Esophagus (tissue), 2 donors: Measurements from ENCODE around the gene RPL38. TPM values are rescaled to one million over a fixed set of nuclear protein-coding genes. Genes with fewer than 3 reads are reported as not detected.

Experiments
- H3K27ac ChIP-seq, 2 donors: one replicate each; pipeline ENCODE4 v1.5.1; 2013; ENCODE audit warnings: low read depth in 2 of 2, mild to moderate bottlenecking in 2 of 2, inconsistent platforms in 1 of 2, low read length in 1 of 2, moderate library complexity in 1 of 2
- H3K27me3 ChIP-seq, 2 donors: one replicate each; pipeline ENCODE4 v1.6.1; 2013; ENCODE audit warnings: low read length in 2 of 2, control low read depth in 1 of 2, mild to moderate bottlenecking in 1 of 2; ENCODE audit not compliant: insufficient read depth in 2 of 2, control insufficient read depth in 1 of 2
- H3K36me3 ChIP-seq, 2 donors: one replicate each; pipeline ENCODE4 v1.6.1; 2013; ENCODE audit warnings: low read length in 1 of 2; ENCODE audit not compliant: control insufficient read depth in 2 of 2, insufficient read depth in 2 of 2
- H3K4me1 ChIP-seq, 2 donors: one replicate each; pipeline ENCODE4 v1.6.1; 2013; ENCODE audit warnings: low read length in 1 of 2; ENCODE audit not compliant: control insufficient read depth in 2 of 2, insufficient read depth in 2 of 2
- H3K4me3 ChIP-seq, 2 donors: one replicate each; pipeline ENCODE4 v1.5.1; 2013; ENCODE audit warnings: low read length in 2 of 2, mild to moderate bottlenecking in 2 of 2, low read depth in 1 of 2, moderate library complexity in 1 of 2
- H3K9me3 ChIP-seq, 2 donors: one replicate each; pipeline ENCODE4 v1.6.1; 2013; ENCODE audit warnings: mild to moderate bottlenecking in 2 of 2, low read depth in 1 of 2, low read length in 1 of 2, moderate library complexity in 1 of 2; ENCODE audit not compliant: control insufficient read depth in 2 of 2, insufficient read depth in 1 of 2
- WGBS, 2 donors: extraction: QIAGEN DNeasy Blood & Tissue Kit; methylation state at CpG; one replicate each; pipeline ENCODE4 v1.1.7; 2013; 5-methylcytosine and 5-hydroxymethylcytosine counted together
- polyA plus RNA-seq, 2 donors: library from polyadenylated mRNA; stranded (reverse); fragments of 200-250 nt; gene quantifications; one replicate each; pipeline ENCODE4 v1.2.3, GENCODE V29; 2013
- donor health status: healthy with polysubstance abuse.
- donor health status: Bipolar disorder and iron deficiency.

The RPL38 gene
- polyA plus RNA-seq, 2 donors: 1,223 to 1,349 TPM

GRCh38 chr17:74213861-74214391, 10.4 kb downstream of the RPL38 start:
- H3K4me3 ChIP-seq: peak overlapping the region; percentile 49 to 57
- 4 to 8% methylated on average over 33 of the region's 33 CpGs for WGBS, 2 donors
- peaks cover 0 to 9% of the 10 kb centered on the region in 2 donors for H3K36me3 ChIP-seq
- H3K9me3 ChIP-seq: no peaks in the 10 kb centered on the region
- H3K27ac ChIP-seq: peak overlapping the region in 1 of 2 donors; percentile 34
- no peaks in the 10 kb centered on the region for H3K27me3 ChIP-seq
- H3K4me1 ChIP-seq: peaks cover 9% of the 10 kb centered on the region in 2 donors

GRCh38 chr17:74214484-74215341, 11.2 kb downstream of the RPL38 start:
- WGBS, 2 donors: 66% methylated on average over 16 of the region's 16 CpGs
- Histone ChIP-seq H3K4me3 (no peak overlapping the region), H3K4me1 (peaks cover 9% of the 10 kb centered on the region in 2 donors), H3K9me3 (no peaks in the 10 kb centered on the region), H3K27me3 (no peaks in the 10 kb centered on the region), H3K27ac (no peak overlapping the region), H3K36me3 (peaks cover 0 to 6% of the 10 kb centered on the region in 2 donors)

DNA sequence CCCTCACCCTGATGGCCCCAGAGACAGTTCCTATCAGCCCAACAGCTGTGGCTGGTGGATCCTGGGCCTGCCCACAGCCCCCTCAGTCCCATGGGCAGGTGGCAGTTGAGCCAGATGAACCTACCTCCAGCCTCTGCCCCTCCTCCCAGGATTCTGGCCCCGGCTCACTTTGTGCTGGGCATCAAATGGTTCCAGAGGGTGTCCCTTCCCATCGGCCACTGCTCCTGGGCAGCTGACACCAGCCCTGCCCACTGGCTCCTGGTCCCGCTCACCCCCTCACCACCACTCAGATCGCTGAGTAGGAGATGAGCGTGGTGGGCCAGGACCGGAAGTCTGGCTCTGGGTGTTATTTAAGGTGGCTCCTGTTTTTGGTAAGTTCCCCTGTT, 11.9 kb downstream of the RPL38 start:
- WGBS, 2 donors: 74 to 82% methylated on average over 6 of the region's 6 CpGs

GRCh38 chr17:74216505-74216904, 13.0 kb downstream of the RPL38 start:
- Histone ChIP-seq H3K36me3 (no peaks in the 10 kb centered on the region), H3K9me3 (no peaks in the 10 kb centered on the region), H3K27me3 (no peaks in the 10 kb centered on the region), H3K4me3 (no peak overlapping the region), H3K27ac (no peak overlapping the region), H3K4me1 (peaks cover under 1 to 9% of the 10 kb centered on the region in 2 donors)
- WGBS, 2 donors: 73 to 80% methylated on average over 5 of the region's 5 CpGs

More for the DNA sequence above, 11.9 kb downstream of the RPL38 start:
- no peak overlapping the region for H3K27ac ChIP-seq
- H3K27me3 ChIP-seq: no peaks in the 10 kb centered on the region
- no peaks in the 10 kb centered on the region for H3K9me3 ChIP-seq
- H3K4me3 ChIP-seq: no peak overlapping the region
- H3K36me3 ChIP-seq: no peaks in the 10 kb centered on the region
- peaks cover 6 to 9% of the 10 kb centered on the region in 2 donors for H3K4me1 ChIP-seq

DNA sequence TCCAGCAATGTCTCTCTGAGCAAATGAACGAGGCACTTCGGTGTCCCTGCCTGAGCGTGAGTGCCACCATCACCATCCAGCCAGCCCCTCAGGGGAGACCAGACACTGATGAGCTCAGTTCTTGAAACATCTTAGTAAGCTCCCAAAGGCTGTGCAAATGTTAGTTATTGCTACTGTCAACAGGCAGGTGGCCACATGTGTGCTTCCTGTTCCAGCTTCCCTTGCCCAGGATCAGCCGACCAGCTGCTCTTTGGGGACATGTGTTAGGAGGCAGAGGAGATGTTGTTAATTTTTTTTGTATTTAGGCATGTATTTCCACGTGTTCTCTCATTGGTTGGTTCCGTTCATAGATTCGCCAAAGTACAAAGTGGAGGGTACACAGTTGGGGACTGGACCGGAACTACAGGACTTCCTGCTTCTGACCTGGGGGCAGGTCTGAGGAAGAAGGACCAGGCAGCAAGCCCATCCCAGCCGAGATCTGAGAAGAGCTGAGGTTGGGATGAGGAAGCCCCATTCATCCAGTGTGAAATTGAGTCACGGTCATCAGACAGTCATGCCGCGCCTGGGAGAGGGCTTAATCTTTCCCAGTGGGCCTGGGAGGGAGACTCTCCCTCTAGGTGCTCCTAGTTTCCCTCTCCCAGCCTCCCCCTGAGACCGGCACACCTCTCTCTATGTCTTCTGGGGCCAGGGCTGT, 13.7 kb downstream of the RPL38 start:
- Histone ChIP-seq H3K36me3 (no peaks in the 10 kb centered on the region), H3K9me3 (no peaks in the 10 kb centered on the region), H3K27ac (no peak overlapping the region), H3K4me1 (peaks cover 0 to 6% of the 10 kb centered on the region in 2 donors), H3K4me3 (no peak overlapping the region), H3K27me3 (no peaks in the 10 kb centered on the region)
- WGBS, 2 donors: 72 to 78% methylated on average over 13 of the region's 13 CpGs

- no peaks in the 10 kb centered on the region for H3K36me3 ChIP-seq
- H3K4me3 ChIP-seq: no peak overlapping the region
- peaks cover 0 to 2% of the 10 kb centered on the region in 2 donors for H3K4me1 ChIP-seq
- H3K27me3 ChIP-seq: no peaks in the 10 kb centered on the region
- WGBS, 2 donors: 90 to 96% methylated on average over 2 of the region's 2 CpGs
- H3K9me3 ChIP-seq: no peaks in the 10 kb centered on the region
- H3K27ac ChIP-seq: no peak overlapping the region
These were observed 14.4 kb downstream of the RPL38 start for GRCh38 chr17:74217888-74218287.

GRCh38 chr17:74218436-74218835, 15.0 kb downstream of the RPL38 start:
- H3K27me3 ChIP-seq: no peaks in the 10 kb centered on the region
- no peak overlapping the region for H3K4me3 ChIP-seq
- H3K27ac ChIP-seq: no peak overlapping the region
- no peaks in the 10 kb centered on the region for H3K9me3 ChIP-seq
- peaks cover 0 to 2% of the 10 kb centered on the region in 2 donors for H3K4me1 ChIP-seq
- no peaks in the 10 kb centered on the region for H3K36me3 ChIP-seq
- WGBS, 2 donors: 76 to 86% methylated on average over 8 of the region's 8 CpGs

- H3K9me3 ChIP-seq: no peaks in the 10 kb centered on the region
- no peak overlapping the region for H3K27ac ChIP-seq
- H3K4me1 ChIP-seq: peaks cover 0 to 5% of the 10 kb centered on the region in 2 donors
- no peaks in the 10 kb centered on the region for H3K27me3 ChIP-seq
- H3K4me3 ChIP-seq: no peak overlapping the region
- WGBS, 2 donors: 77 to 82% methylated on average over 3 of the region's 3 CpGs
- no peaks in the 10 kb centered on the region for H3K36me3 ChIP-seq
These were observed 16.2 kb downstream of the RPL38 start for GRCh38 chr17:74219576-74220133.

DNA sequence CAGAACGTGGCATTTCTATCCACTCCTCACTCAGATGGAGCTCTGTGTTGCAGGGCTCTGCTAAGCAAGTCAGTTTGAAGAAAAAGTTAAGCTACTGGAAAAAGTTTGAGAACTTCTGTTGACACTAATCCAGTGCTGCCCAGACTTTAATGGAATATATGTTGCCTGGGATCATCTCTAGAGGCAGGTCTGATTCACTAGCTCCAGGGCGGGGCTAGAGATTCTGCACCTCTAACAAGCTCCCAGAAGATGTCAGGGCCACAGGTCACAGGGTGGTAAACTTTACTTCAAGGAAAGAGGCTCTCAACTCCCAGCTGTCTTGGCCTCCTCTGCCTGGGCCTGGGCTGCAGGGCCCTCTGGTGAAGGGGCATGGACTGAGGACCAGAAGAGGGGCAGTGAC, 16.7 kb downstream of the RPL38 start:
- Histone ChIP-seq H3K36me3 (no peaks in the 10 kb centered on the region), H3K9me3 (no peaks in the 10 kb centered on the region), H3K27me3 (no peaks in the 10 kb centered on the region), H3K4me1 (peaks cover 0 to 5% of the 10 kb centered on the region in 2 donors), H3K4me3 (no peak overlapping the region), H3K27ac (no peak overlapping the region)
- WGBS, 2 donors: 83 to 94% methylated on average over 2 of the region's 2 CpGs
